Osteoblast (primary cell): ENCODE data around the gene PRKRA. TPM values are rescaled to one million over a fixed set of nuclear protein-coding genes. Genes with fewer than 3 reads are reported as not detected.
"Not testable (repeated sequence)": the region's sequence is repeated elsewhere in the genome, so short reads cannot be mapped to it uniquely, and the experiment has no call there.

ENCODE experiments used
- DNase-seq: peaks from one replicate; pipeline ENCODE4 v3.0.0; 2011; ENCODE audit warnings: low spot score, mixed read lengths; ENCODE audit not compliant: insufficient read length; ENCODE audit errors: missing footprints
- H2AFZ ChIP-seq: 2 replicates; pipeline ENCODE4 v1.6.0; 2011; ENCODE audit warnings: mild to moderate bottlenecking, low read length
- H3K27ac ChIP-seq: 2 replicates; pipeline ENCODE4 v1.5.1; 2011; ENCODE audit warnings: mild to moderate bottlenecking, low read depth, low read length, moderate library complexity
- H3K27me3 ChIP-seq: 2 replicates; pipeline ENCODE4 v1.6.0; 2012; ENCODE audit warnings: mild to moderate bottlenecking, control low read depth, inconsistent platforms, low read length, moderate library complexity; ENCODE audit not compliant: insufficient read depth
- H3K36me3 ChIP-seq: 2 replicates; pipeline ENCODE4 v1.5.1; 2011; ENCODE audit warnings: mild to moderate bottlenecking, low read length, control low read depth, moderate library complexity; ENCODE audit not compliant: insufficient read depth
- H3K4me1 ChIP-seq: 2 replicates; pipeline ENCODE4 v1.5.1; 2011; ENCODE audit warnings: mild to moderate bottlenecking, low read length, control low read depth, moderate library complexity; ENCODE audit not compliant: insufficient read depth
- H3K4me2 ChIP-seq: 2 replicates; pipeline ENCODE4 v1.6.0; 2011; ENCODE audit warnings: mild to moderate bottlenecking, low read length; ENCODE audit not compliant: insufficient read depth
- H3K4me3 ChIP-seq: fragments of 200-600 bp; sonication (generic); 3 replicates; pipeline ENCODE4 v1.5.1; 2012; ENCODE audit warnings: mild to moderate bottlenecking, low read length, inconsistent platforms; ENCODE audit not compliant: insufficient read depth
- H3K79me2 ChIP-seq: 2 replicates; pipeline ENCODE4 v1.6.0; 2012; ENCODE audit warnings: mild to moderate bottlenecking, low read length, control low read depth, inconsistent platforms; ENCODE audit not compliant: insufficient read depth
- H3K9me3 ChIP-seq: 2 replicates; pipeline ENCODE4 v1.5.1; 2011; ENCODE audit warnings: low read depth, low read length, control low read depth
- H4K20me1 ChIP-seq: 2 replicates; pipeline ENCODE4 v1.6.0; 2012; ENCODE audit warnings: mild to moderate bottlenecking, low read length, control low read depth; ENCODE audit not compliant: insufficient read depth
- CTCF ChIP-seq: IDR thresholded peaks from 2 replicates; pipeline ENCODE4 v1.5.1; 2011; ENCODE audit warnings: mild to moderate bottlenecking, low read depth, low read length, moderate library complexity; ENCODE audit errors: extremely low read depth
- total RNA-seq: library from RNA; depleted of rRNA; stranded (reverse); fragments of >200 nt; gene quantifications from 2 replicates; pipeline ENCODE4 v1.2.3, GENCODE V29; 2012

PRKRA gene
- total RNA-seq, 1 donor = 56.1 TPM

DNA sequence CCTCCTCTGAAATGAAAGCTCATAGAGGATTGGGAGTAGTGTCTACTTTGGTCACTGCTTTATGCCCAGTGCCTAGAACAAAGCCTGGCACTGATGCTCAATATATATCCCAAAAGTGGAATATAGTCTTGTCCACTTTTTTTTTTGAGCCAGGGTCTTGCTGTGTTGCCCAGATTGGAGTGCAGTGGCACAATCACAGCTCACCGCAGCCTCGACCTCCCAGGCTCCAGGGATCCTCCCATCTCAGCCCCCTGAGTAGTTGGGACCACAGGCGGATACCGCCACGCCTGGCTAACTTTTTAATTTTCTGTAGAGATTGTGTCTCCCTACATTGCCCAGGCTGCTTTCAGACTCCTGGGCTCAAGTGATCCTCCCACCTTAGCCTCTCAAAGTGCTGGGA lies 23.6 kb upstream of the PRKRA start:
- Histone ChIP-seq H3K4me1 (peaks cover 10% of the 10 kb centered on the region), H3K4me2 (no peak overlapping the region), H3K27me3 (no peaks in the 10 kb centered on the region), H3K4me3 (no peak overlapping the region), H3K27ac (no peak overlapping the region), H3K36me3 (no peaks in the 10 kb centered on the region), H4K20me1 (no peaks in the 10 kb centered on the region), H2AFZ (no peak overlapping the region), H3K9me3 (no peaks in the 10 kb centered on the region), H3K79me2 (peaks cover 7% of the 10 kb centered on the region)
- TF ChIP-seq CTCF = no peak
- DNase-seq = no peak

DNA sequence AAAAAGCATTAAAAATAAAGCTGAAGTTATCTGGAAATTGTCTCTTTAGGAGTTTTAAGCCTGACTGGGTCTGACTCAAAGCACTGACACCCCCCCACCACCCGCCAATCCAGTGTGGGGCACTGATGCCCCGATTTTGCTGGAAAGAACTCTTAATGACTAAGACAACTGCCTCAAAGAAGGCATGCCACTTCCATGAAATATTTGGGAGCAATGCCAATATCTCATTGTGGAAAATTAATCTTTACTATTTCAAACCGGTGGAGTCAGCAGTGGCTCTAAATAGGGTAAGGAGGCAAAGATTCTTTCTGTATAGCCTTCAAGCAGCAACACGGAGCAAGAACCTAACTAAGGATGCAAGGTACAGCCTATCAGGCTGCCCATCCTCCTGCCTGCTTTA lies 23.0 kb upstream of the PRKRA start:
- Histone ChIP-seq H3K4me3 (no peak overlapping the region), H4K20me1 (no peaks in the 10 kb centered on the region), H3K4me1 (peaks cover 8% of the 10 kb centered on the region), H3K79me2 (peaks cover 7% of the 10 kb centered on the region), H3K4me2 (no peak overlapping the region), H3K9me3 (no peaks in the 10 kb centered on the region), H3K27me3 (no peaks in the 10 kb centered on the region), H2AFZ (no peak overlapping the region), H3K27ac (no peak overlapping the region), H3K36me3 (no peaks in the 10 kb centered on the region)
- DNase-seq = peak; percentile 69
- TF ChIP-seq CTCF = no peak

- Histone ChIP-seq H3K36me3 (no peaks in the 10 kb centered on the region), H3K9me3 (no peaks in the 10 kb centered on the region), H3K4me3 (no peak overlapping the region), H3K27me3 (no peaks in the 10 kb centered on the region), H2AFZ (no peak overlapping the region), H3K4me1 (peaks cover 8% of the 10 kb centered on the region), H4K20me1 (no peaks in the 10 kb centered on the region), H3K79me2 (peaks cover 7% of the 10 kb centered on the region), H3K27ac (no peak overlapping the region), H3K4me2 (no peak overlapping the region)
- no peak for DNase-seq
- no peak for TF ChIP-seq CTCF
Observed at GRCh38 chr2:178473373-178473772, 22.4 kb upstream of the PRKRA start.

GRCh38 chr2:178471313-178471712 lies 20.3 kb upstream of the PRKRA start:
- not testable (repeated sequence) for H3K4me1 ChIP-seq, H3K9me3 ChIP-seq, H3K27ac ChIP-seq, H4K20me1 ChIP-seq, H3K36me3 ChIP-seq, H3K4me3 ChIP-seq, H3K79me2 ChIP-seq, H2AFZ ChIP-seq, H3K27me3 ChIP-seq, DNase-seq, H3K4me2 ChIP-seq
